ENCODE results near the gene MAGEA9. TPM values are rescaled to one million over a fixed set of nuclear protein-coding genes. Genes with fewer than 3 reads are reported as not detected.

MAGEA9 gene
- total RNA-seq, 1 experiment from 2014 or later, result not detected

DNA sequence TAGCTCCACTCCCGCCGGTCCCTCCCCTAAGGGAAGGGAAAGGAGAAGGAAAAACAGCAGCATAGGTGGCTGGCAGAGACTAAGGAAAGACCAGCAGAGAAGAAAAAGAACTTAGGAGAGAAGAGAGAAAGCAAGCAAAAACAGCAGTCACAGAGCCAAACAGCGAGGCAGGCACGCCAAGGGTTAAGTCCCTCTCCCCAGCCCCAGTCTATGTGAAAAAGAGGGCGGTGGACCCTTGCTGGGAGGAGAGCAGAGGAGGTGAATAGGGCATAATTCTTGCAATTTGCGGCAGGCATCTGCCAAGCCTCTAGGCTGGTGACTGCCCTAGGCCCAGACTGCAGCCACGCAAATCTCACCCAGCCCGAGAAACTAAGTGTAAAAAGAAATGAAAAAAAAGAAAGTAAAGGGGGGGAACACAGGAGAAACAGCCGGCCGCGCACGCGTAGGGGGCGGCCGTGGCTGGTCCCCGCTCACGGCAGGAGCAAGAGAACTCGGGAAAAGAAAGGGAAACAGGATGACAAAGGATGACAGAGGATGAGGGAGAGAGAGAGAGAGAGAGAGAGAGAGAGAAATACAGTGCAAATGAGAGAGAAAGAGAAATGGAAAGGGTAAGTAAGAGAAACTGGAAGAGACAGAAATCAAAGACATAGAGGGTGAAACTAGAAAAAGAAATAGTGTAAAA lies 48.6 kb downstream of the MAGEA9 start:
- Mint-ChIP-seq H3K4me1 (peaks cover 80% of the 10 kb centered on the region), H3K36me3 (no peaks in the 10 kb centered on the region; the same call in 1 of the 2 replicates), H3K9me3 (no peaks in the 10 kb centered on the region), H3K4me3 (peak overlapping the region; percentile 72), H3K27ac (peak overlapping the region; percentile 91), H3K27me3 (ENCODE audit: low read depth) (no peaks in the 10 kb centered on the region)
- TF ChIP-seq, protein P1, sequence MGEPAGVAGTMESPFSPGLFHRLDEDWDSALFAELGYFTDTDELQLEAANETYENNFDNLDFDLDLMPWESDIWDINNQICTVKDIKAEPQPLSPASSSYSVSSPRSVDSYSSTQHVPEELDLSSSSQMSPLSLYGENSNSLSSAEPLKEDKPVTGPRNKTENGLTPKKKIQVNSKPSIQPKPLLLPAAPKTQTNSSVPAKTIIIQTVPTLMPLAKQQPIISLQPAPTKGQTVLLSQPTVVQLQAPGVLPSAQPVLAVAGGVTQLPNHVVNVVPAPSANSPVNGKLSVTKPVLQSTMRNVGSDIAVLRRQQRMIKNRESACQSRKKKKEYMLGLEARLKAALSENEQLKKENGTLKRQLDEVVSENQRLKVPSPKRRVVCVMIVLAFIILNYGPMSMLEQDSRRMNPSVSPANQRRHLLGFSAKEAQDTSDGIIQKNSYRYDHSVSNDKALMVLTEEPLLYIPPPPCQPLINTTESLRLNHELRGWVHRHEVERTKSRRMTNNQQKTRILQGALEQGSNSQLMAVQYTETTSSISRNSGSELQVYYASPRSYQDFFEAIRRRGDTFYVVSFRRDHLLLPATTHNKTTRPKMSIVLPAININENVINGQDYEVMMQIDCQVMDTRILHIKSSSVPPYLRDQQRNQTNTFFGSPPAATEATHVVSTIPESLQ (CRISPR knock-in tag; IDR thresholded peaks at IDR 0.05), result no peak
- TF ChIP-seq ZNF396 (CRISPR knock-in tag; IDR thresholded peaks at IDR 0.05; ENCODE audit: borderline replicate concordance), result no peak
- TF ChIP-seq, protein P2, sequence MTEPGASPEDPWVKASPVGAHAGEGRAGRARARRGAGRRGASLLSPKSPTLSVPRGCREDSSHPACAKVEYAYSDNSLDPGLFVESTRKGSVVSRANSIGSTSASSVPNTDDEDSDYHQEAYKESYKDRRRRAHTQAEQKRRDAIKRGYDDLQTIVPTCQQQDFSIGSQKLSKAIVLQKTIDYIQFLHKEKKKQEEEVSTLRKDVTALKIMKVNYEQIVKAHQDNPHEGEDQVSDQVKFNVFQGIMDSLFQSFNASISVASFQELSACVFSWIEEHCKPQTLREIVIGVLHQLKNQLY (CRISPR knock-in tag; IDR thresholded peaks at IDR 0.05), result no peak
- no peak for TF ChIP-seq NR3C1 (CRISPR knock-in tag; conservative IDR thresholded peaks at IDR 0.05; ENCODE audit: low read depth)
- TF ChIP-seq IRF2 (CRISPR knock-in tag; IDR thresholded peaks at IDR 0.05; ENCODE audit: borderline replicate concordance, low read depth), result no peak
- no peak for TF ChIP-seq EMX1 (CRISPR knock-in tag; IDR thresholded peaks at IDR 0.05)
- no peak for TF ChIP-seq ZNF138 (CRISPR knock-in tag; conservative IDR thresholded peaks at IDR 0.05)
- no peak for TF ChIP-seq SOX15 (CRISPR knock-in tag; IDR thresholded peaks at IDR 0.05)
- TF ChIP-seq, protein P3, sequence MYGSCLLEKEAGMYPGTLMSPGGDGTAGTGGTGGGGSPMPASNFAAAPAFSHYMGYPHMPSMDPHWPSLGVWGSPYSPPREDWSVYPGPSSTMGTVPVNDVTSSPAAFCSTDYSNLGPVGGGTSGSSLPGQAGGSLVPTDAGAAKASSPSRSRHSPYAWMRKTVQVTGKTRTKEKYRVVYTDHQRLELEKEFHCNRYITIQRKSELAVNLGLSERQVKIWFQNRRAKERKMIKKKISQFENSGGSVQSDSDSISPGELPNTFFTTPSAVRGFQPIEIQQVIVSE (CRISPR knock-in tag; IDR thresholded peaks at IDR 0.05; ENCODE audit: borderline replicate concordance), result no peak
- TF ChIP-seq, protein P4, sequence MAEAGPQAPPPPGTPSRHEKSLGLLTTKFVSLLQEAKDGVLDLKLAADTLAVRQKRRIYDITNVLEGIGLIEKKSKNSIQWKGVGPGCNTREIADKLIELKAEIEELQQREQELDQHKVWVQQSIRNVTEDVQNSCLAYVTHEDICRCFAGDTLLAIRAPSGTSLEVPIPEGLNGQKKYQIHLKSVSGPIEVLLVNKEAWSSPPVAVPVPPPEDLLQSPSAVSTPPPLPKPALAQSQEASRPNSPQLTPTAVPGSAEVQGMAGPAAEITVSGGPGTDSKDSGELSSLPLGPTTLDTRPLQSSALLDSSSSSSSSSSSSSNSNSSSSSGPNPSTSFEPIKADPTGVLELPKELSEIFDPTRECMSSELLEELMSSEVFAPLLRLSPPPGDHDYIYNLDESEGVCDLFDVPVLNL (CRISPR knock-in tag; IDR thresholded peaks at IDR 0.05; ENCODE audit: borderline replicate concordance, low read depth), result no peak
- TF ChIP-seq ZNF423 (CRISPR knock-in tag; IDR thresholded peaks at IDR 0.05), result no peak
- no peak for TF ChIP-seq JAZF1 (CRISPR knock-in tag; IDR thresholded peaks at IDR 0.05)
- TF ChIP-seq, protein P5, sequence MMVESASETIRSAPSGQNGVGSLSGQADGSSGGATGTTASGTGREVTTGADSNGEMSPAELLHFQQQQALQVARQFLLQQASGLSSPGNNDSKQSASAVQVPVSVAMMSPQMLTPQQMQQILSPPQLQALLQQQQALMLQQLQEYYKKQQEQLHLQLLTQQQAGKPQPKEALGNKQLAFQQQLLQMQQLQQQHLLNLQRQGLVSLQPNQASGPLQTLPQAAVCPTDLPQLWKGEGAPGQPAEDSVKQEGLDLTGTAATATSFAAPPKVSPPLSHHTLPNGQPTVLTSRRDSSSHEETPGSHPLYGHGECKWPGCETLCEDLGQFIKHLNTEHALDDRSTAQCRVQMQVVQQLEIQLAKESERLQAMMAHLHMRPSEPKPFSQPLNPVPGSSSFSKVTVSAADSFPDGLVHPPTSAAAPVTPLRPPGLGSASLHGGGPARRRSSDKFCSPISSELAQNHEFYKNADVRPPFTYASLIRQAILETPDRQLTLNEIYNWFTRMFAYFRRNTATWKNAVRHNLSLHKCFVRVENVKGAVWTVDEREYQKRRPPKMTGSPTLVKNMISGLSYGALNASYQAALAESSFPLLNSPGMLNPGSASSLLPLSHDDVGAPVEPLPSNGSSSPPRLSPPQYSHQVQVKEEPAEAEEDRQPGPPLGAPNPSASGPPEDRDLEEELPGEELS (CRISPR knock-in tag; IDR thresholded peaks at IDR 0.05), result no peak
- no peak for TF ChIP-seq ZNF232 (CRISPR knock-in tag; IDR thresholded peaks at IDR 0.05)
- no peak for TF ChIP-seq GTF2I (CRISPR knock-in tag; conservative IDR thresholded peaks at IDR 0.05)
- no peak for TF ChIP-seq HMGA2 (CRISPR knock-in tag; IDR thresholded peaks at IDR 0.05)
- TF ChIP-seq, protein P6, sequence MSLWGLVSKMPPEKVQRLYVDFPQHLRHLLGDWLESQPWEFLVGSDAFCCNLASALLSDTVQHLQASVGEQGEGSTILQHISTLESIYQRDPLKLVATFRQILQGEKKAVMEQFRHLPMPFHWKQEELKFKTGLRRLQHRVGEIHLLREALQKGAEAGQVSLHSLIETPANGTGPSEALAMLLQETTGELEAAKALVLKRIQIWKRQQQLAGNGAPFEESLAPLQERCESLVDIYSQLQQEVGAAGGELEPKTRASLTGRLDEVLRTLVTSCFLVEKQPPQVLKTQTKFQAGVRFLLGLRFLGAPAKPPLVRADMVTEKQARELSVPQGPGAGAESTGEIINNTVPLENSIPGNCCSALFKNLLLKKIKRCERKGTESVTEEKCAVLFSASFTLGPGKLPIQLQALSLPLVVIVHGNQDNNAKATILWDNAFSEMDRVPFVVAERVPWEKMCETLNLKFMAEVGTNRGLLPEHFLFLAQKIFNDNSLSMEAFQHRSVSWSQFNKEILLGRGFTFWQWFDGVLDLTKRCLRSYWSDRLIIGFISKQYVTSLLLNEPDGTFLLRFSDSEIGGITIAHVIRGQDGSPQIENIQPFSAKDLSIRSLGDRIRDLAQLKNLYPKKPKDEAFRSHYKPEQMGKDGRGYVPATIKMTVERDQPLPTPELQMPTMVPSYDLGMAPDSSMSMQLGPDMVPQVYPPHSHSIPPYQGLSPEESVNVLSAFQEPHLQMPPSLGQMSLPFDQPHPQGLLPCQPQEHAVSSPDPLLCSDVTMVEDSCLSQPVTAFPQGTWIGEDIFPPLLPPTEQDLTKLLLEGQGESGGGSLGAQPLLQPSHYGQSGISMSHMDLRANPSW (CRISPR knock-in tag; conservative IDR thresholded peaks at IDR 0.05; ENCODE audit: low read depth), result no peak
- TF ChIP-seq ATF1 (CRISPR knock-in tag; IDR thresholded peaks at IDR 0.05), result no peak
- TF ChIP-seq TCF7 (CRISPR knock-in tag; IDR thresholded peaks at IDR 0.05; ENCODE audit: low read depth), result no peak
- TF ChIP-seq TP53 (CRISPR knock-in tag; IDR thresholded peaks at IDR 0.05), result no peak
- ChIA-PET CTCF (interaction anchor here (0.7 kb wide), 1 partner anchor 108 kb away, joined by 3 read pairs; the partner anchor contains the start of gene EOLA2), POLR2A (interaction anchor here (0.7 kb wide), 1 partner anchor 20 kb away, joined by 4 read pairs; no protein-coding TSS in a partner anchor)
- DNase-seq (ENCODE audit: low spot score), result peak; percentile 37
- peak; percentile 75 for ATAC-seq
